ENCODE measurements around the gene CIBAR2. TPM values are rescaled to one million over a fixed set of nuclear protein-coding genes. Genes with fewer than 3 reads are reported as not detected.

The CIBAR2 gene
- total RNA-seq, 1 experiment from 2014 or later = not detected

DNA sequence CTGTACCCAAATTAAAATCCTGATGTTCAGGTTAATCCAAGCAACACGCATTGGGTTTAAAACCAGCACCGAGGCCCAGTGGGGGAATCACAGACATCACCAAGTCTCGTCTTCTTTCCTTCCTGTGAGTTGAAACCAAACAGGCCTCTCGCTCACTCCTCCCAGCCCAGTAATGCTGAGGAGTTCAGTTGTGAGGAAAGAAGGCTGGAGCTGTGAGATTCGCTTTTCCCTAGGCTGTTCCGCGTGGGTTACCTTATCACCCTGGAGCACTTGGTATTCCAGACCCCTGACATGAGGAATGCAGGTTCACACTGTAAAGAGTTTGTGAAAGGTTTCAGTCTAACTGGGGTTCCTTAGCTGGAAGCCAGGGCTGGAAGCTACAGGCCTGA lies 20.8 kb downstream of the CIBAR2 start:
- Histone ChIP-seq H3K27me3 (ENCODE audit: control insufficient read depth, insufficient read depth, low read length) (no peaks in the 10 kb centered on the region), H3K4me3 (ENCODE audit: insufficient read depth, low read depth, low read length) (no peak overlapping the region), H3K36me3 (replicated peaks; ENCODE audit: control insufficient read depth, insufficient read depth, low read length) (no peaks in the 10 kb centered on the region)
- DNase-seq = peak; percentile 54

DNA sequence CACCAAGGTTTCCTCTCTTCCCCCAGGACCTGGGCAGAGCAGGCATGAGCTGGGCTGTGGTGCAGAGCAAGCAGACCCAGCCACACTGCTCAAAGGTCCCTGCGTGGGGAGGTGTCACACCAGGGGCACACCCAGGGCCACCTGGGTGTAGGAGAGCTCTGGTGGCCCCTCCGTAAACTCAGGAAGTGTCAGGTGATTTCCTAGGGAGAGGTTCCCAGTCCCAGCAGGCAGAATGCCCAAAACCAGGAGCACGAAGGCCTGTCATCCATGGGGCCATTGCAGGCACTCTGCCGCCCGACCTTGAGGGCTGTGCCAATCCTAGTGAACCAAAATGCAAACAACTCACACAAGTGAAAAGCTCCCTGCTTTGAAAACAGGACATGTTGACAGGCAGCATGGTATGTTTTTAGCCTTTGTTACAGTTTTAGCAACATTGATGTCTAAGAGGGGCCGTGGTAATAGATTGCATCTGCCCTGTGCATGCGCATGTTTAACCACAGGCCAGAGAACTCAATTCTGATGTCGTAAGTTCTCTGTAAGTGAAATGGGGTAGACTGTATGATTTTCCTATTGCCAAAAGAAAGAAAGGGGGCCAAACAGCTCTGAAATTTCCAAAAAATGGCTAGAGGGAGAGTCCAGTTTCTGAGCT lies 21.3 kb downstream of the CIBAR2 start:
- Histone ChIP-seq H3K36me3 (replicated peaks; ENCODE audit: control insufficient read depth, insufficient read depth, low read length) (no peaks in the 10 kb centered on the region), H3K4me3 (ENCODE audit: insufficient read depth, low read depth, low read length) (no peak overlapping the region)

DNA sequence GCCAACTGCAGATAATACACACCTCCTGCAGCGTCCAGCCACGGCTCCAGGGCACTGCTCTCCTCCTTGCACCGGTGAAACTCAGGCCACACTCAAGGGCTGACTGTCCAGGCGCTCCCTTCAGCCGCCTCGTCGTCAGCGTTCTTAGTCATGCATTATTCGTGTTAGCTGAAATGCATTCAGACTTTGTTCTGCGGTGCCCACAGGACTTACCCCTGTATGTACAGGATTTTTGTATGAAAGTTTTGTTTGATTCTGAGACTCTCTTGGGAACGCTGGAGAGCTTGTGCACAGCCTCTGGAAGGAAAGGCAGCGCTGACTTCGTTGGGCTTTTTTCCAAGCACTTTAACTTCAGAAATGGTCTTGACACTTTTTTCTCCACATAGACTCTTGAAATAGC lies 22.1 kb downstream of the CIBAR2 start:
- DNase-seq = no peak
- no peak overlapping the region for H3K4me3 ChIP-seq (ENCODE audit: insufficient read depth, low read depth, low read length)
- peaks cover 6% of the 10 kb centered on the region; the same call in 1 of the 2 replicates for H3K27me3 ChIP-seq (ENCODE audit: control insufficient read depth, insufficient read depth, low read length)
- no peaks in the 10 kb centered on the region for H3K36me3 ChIP-seq (replicated peaks; ENCODE audit: control insufficient read depth, insufficient read depth, low read length)

More for the DNA sequence above, 21.3 kb downstream of the CIBAR2 start:
- peak; percentile 53 for DNase-seq
- H3K27me3 ChIP-seq (ENCODE audit: control insufficient read depth, insufficient read depth, low read length) = no peaks in the 10 kb centered on the region; the same call in 1 of the 2 replicates

DNA sequence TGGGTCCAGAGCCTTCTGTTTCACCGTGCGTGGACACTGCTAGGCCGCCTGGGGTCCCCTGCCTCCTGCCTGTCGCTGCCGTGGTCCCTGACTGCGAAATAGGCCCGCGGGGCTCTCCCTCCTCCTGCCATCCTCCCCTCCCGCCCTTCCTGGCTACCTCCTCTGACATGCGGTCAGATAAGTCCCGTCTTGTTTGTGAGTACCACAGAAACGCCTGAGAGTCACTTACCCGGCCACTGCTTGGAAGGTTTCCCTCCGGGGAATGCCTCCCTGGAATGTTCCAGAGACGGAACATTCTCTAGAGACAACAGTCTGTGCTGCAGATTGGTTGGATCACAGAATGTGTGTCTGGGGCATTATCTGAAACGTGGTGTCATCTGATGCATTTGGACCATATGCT lies 22.7 kb downstream of the CIBAR2 start:
- no peak overlapping the region for H3K4me3 ChIP-seq (ENCODE audit: insufficient read depth, low read depth, low read length)
- peaks cover 10% of the 10 kb centered on the region for H3K27me3 ChIP-seq (ENCODE audit: control insufficient read depth, insufficient read depth, low read length)
- no peaks in the 10 kb centered on the region for H3K36me3 ChIP-seq (replicated peaks; ENCODE audit: control insufficient read depth, insufficient read depth, low read length)
- DNase-seq = peak; percentile 55

DNA sequence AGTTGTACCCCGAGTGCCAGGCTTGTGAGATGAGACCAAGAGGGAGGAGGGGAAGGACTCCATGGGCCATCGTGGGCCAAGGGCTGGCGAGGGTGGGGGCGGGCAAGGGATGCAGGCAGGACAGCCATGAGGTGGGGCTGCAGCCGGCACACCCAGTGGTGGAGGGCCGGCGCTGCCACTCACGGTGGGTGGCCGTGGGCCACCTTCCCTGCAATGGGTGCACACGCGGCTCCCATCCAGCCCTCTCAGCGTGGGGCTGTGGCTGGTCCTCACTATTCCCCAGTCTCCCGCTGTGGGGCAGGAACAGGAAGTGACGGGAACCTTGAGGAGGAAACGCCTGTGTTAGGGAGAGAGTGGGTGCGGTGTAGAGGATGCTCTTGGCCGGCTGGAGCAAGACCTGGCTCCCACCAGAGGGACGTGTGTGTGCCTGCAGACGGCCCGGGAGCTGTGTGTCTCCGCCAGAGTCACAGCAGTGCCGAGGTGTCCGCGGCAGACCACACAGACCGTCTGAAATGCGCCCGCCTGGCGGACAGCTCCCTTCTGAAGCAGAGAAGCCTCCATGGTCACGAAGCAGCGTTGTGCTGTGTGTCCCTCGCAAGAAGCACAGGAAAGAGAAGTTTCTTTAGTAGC lies 23.6 kb downstream of the CIBAR2 start:
- Histone ChIP-seq H3K27me3 (ENCODE audit: control insufficient read depth, insufficient read depth, low read length) (peaks cover 10% of the 10 kb centered on the region), H3K4me3 (ENCODE audit: insufficient read depth, low read depth, low read length) (no peak overlapping the region), H3K36me3 (replicated peaks; ENCODE audit: control insufficient read depth, insufficient read depth, low read length) (no peaks in the 10 kb centered on the region)
- DNase-seq = peak; percentile 56

- Histone ChIP-seq H3K27me3 (ENCODE audit: control insufficient read depth, insufficient read depth, low read length) (peaks cover 10% of the 10 kb centered on the region), H3K4me3 (ENCODE audit: insufficient read depth, low read depth, low read length) (no peak overlapping the region), H3K36me3 (replicated peaks; ENCODE audit: control insufficient read depth, insufficient read depth, low read length) (no peaks in the 10 kb centered on the region)
- DNase-seq = no peak
Measured at GRCh38 chr16:85087899-85088569, 24.2 kb downstream of the CIBAR2 start.

GRCh38 chr16:85086347-85087291 lies 25.7 kb downstream of the CIBAR2 start:
- Histone ChIP-seq H3K4me3 (ENCODE audit: insufficient read depth, low read depth, low read length) (no peak overlapping the region), H3K36me3 (replicated peaks; ENCODE audit: control insufficient read depth, insufficient read depth, low read length) (no peaks in the 10 kb centered on the region), H3K27me3 (ENCODE audit: control insufficient read depth, insufficient read depth, low read length) (peaks cover 23% of the 10 kb centered on the region)
- peak; percentile 95 for DNase-seq

GRCh38 chr16:85085721-85086120 lies 26.6 kb downstream of the CIBAR2 start:
- peak; percentile 55 for DNase-seq
- no peak overlapping the region for H3K4me3 ChIP-seq (ENCODE audit: insufficient read depth, low read depth, low read length)
- H3K27me3 ChIP-seq (ENCODE audit: control insufficient read depth, insufficient read depth, low read length) = peaks cover 32% of the 10 kb centered on the region
- no peaks in the 10 kb centered on the region for H3K36me3 ChIP-seq (replicated peaks; ENCODE audit: control insufficient read depth, insufficient read depth, low read length)

GRCh38 chr16:85084841-85085510 lies 27.3 kb downstream of the CIBAR2 start:
- no peaks in the 10 kb centered on the region for H3K36me3 ChIP-seq (replicated peaks; ENCODE audit: control insufficient read depth, insufficient read depth, low read length)
- DNase-seq = peak; percentile 35
- peaks cover 32% of the 10 kb centered on the region for H3K27me3 ChIP-seq (ENCODE audit: control insufficient read depth, insufficient read depth, low read length)
- no peak overlapping the region for H3K4me3 ChIP-seq (ENCODE audit: insufficient read depth, low read depth, low read length)

GRCh38 chr16:85083051-85083639 lies 29.1 kb downstream of the CIBAR2 start:
- Histone ChIP-seq H3K4me3 (ENCODE audit: insufficient read depth, low read depth, low read length) (no peak overlapping the region), H3K27me3 (ENCODE audit: control insufficient read depth, insufficient read depth, low read length) (peaks cover 36% of the 10 kb centered on the region), H3K36me3 (replicated peaks; ENCODE audit: control insufficient read depth, insufficient read depth, low read length) (no peaks in the 10 kb centered on the region)
- peak; percentile 92 for DNase-seq

DNA sequence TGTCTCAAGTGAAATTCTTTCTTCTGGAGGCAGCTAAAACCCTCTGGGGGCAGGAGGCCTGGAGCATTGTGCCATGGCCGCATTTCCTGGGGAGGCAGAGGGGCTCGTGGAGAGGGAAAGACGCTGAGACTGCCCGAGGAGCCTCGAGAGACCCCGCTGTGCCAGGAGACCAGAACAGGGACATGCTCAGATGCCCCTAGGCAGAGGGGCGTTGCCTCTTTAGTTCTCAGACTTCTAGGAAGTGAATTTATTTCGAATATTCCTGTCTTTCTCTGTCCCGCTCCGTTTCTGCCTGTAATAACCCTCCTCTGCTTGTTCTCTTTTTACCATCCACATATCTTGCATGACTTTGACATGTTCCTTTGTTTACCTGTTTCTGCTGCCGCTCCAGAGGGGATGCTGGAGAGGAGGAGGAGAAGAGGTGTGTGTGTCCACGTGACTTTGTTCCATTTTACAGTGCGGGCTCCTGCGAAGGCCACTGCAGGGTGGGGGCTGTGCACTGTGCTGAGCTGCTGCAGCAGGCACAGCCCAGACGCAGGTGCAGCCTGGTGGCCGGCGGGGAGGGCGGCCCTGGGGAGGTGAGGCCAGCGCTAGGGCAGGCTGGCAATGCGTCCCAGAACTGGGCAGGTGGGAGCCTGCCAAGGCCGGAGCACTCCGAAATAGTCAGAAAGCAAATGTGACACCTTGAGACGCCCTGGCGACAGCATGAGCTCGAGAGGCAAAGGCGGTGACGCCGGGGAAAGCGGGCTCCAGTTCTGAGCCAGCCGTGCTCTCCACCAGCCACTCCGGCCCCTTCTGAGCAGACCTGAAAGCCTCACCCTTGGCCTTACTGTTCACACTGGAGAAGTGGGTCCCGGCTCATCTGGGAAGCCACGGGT lies 29.9 kb downstream of the CIBAR2 start:
- peak; percentile 85 for DNase-seq
- Histone ChIP-seq H3K36me3 (replicated peaks; ENCODE audit: control insufficient read depth, insufficient read depth, low read length) (no peaks in the 10 kb centered on the region), H3K27me3 (ENCODE audit: control insufficient read depth, insufficient read depth, low read length) (peaks cover 38% of the 10 kb centered on the region), H3K4me3 (ENCODE audit: insufficient read depth, low read depth, low read length) (no peak overlapping the region; the same call in 1 of the 2 replicates)

DNA sequence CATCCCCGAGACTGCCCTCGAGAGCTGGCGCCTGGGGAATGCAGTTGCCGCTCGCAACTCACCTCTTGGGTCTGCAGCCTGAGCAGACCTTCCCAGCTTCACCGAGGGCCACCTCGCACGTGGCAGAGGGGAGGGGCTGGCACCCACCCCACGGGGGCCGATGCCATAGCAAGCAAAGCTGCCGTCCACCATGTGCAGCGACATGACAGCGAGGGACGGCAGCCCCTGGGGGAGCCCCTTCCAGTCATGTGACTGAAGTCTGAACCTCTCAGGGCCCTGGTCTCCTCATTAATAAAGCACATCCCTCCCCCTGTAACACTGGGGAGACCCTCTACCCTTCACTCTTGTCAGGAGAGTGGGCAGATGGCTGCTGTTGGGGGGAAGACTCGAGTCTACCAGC lies 30.5 kb downstream of the CIBAR2 start:
- DNase-seq = peak; percentile 67
- Histone ChIP-seq H3K36me3 (replicated peaks; ENCODE audit: control insufficient read depth, insufficient read depth, low read length) (no peaks in the 10 kb centered on the region), H3K4me3 (ENCODE audit: insufficient read depth, low read depth, low read length) (no peak overlapping the region), H3K27me3 (ENCODE audit: control insufficient read depth, insufficient read depth, low read length) (peaks cover 38% of the 10 kb centered on the region)

- Histone ChIP-seq H3K4me3 (ENCODE audit: insufficient read depth, low read depth, low read length) (no peak overlapping the region), H3K36me3 (replicated peaks; ENCODE audit: control insufficient read depth, insufficient read depth, low read length) (no peaks in the 10 kb centered on the region), H3K27me3 (ENCODE audit: control insufficient read depth, insufficient read depth, low read length) (peaks cover 40% of the 10 kb centered on the region)
- peak; percentile 75 for DNase-seq
Measured at GRCh38 chr16:85081038-85081437, 31.2 kb downstream of the CIBAR2 start.
